CD4-positive, alpha-beta T cell treated with Interleukin-15 for 1 hour (primary cell): ENCODE data around the gene SLC35E3.
"Not testable (repeated sequence)": the region's sequence is repeated elsewhere in the genome, so short reads cannot be mapped to it uniquely, and the experiment has no call there.

Experiments
- DNase-seq: peaks from one replicate; pipeline ENCODE4 v3.0.0-alpha.2; 2020

SLC35E3 gene

DNA sequence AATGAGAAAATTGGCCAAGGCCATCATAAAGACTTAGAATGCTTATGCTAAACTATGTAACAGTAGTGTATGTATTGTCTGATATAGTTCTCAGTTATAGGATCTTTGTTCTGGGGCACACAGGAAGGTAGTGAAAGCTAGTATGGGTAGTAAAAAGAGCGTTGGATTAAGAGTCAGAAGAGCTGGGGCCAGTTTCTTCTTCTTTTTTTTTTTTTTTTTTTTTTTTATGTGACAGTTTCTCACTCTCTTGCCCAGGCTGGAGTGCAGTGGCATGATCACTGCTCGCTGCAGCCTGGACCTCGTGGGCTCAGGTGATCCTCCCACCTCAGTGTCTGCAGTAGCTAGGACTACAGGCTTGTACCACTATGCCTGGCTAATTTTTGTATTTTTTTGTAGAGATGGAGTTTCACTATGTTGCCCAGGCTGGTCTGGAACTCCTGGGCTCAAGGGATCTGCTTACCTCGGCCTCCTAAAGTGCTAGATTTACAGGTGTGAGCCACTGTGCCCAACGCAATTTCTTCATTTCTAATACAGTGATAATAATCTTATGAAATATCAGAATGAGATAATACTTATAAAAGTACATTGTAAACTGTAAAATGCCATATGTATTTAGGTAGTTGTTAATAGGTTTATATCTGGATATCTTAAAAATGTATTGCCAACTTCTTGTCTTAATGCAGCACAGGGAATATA, 69.4 kb downstream of the SLC35E3 start:
- DNase-seq = no peak

DNA sequence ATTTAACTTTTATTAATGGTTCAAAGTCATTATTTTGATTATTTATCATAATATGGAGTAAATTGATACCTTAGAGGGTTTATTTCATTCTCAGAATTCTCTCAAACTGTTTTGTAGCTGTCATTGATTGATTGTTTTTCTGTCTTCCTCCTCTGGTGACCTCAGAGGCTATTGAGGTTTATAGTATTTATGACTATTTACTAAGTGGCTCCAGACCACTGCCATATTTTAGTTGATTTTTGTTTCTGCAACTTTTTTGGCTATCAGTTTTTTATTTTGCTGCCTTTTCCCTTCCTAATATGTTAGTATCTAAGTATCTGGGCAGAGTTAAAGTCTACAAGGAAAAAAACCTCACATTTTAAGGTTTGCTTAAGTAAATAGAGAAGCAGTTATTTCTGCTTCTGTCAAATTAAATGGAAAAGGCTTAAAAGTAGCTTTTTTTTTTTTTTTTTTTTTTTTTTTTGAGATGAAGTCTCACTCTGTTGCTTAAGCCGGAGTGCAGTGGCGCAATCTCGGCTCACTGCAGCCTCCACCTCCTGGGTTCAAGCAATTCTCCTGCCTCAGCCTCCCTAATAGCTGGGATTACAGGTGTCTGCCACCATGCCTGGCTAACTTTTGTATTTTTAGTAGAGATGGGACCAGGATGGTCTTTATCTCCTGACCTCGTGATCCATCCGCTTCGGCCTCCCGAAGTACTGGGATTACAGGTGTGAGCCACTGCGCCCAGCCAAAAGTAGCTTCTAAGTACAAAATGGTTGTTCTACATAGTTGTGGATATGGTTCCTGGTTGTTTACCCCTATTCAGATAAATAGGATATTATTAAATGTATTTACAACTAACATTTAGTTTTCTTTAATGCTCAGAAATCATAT, 70.2 kb downstream of the SLC35E3 start:
- DNase-seq = no peak

DNA sequence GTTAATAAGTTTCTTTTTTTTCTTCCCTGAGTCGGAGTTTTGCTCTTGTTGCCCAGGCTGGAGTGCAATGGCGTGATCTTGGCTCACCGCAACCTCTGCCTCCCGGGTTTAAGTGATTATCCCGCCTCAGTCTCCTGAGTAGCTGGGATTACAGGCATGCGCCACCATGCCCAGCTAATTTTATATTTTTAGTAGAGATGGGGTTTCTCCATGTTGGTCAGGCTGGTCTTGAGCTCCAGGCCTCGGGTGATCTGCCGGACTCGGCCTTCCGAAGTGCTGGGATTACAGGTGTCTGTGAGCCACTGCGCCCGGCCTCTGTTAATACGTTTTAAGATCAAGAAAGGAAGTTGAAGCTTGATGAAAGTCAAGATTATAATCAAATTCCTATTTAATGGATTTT, 73.5 kb downstream of the SLC35E3 start:
- DNase-seq = not testable (repeated sequence)

DNA sequence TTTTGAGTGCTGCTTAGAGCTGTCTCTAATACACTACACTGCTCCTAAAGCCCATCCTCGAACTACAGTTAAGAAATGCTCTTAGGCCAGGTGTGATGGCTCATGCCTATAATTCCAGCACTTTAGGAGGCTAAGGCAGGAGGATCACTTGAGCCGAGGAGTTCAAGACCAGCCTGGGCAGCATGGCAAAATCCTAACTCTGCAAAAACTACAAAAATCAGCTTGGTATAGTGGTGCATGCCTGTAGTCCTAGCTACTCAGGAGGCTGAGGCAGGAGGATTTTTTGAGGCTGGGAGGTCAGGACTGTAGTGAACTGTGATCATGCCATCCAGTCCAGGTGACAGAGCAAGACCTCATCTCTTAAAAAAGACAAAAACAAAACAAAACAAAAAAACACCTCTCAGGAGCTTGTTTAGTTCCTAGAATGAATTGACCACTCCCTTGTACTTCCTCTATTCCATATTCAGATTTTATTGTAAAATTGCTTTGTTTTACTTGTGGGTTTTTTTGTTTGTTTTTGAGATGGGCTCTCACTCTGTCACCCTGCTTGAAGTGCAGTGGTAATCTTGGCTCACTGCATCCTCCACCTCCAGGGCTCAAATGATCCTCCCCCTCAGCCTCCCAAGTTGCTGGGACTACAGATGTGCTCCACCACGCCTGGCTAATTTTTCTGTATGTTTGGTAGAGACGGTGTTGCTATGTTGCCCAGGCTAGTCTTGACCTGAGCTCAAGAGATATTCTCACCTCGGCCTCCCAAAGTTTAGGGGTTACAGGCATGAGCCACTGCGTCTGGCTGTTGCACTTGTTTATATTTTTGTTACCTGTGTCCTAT, 75.6 kb downstream of the SLC35E3 start:
- no peak for DNase-seq

DNA sequence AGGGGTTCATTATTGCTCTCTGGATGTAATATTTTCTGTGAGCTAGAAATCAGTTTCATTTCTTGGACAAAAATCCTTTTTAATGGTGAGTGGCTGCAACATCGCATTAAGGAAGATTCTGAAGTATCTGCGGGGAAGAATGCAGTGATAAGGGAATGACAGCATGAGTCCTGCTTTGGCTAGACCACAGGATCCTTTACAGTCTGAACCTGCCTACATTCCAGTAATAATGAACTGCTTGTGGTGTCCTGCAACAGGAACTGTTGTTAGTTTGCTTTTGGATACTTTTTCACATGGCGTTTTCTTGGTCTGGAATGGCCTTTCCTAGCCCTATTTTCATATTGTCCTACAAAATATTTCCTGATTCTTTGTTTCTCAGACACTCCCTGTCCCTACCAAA, 77.7 kb downstream of the SLC35E3 start:
- no peak for DNase-seq

DNA sequence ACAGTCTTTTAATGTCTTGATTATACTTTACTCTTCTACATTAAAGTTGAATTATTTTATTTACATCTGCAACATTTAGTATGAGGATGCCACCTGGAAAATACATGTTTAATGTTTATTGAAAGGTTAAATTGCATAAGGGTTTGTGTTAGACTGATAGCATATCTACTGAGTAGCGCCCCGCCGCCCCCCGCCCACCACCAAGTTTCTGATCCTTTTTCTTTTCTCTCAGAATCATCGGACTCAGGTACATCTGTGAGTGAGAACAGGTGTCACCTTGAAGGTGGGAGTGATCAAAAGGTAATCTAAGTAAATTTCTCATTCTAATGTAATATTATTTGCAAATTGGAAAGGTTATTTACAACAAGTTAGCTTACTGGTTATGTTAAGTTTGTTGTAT, 78.2 kb downstream of the SLC35E3 start:
- no peak for DNase-seq

DNA sequence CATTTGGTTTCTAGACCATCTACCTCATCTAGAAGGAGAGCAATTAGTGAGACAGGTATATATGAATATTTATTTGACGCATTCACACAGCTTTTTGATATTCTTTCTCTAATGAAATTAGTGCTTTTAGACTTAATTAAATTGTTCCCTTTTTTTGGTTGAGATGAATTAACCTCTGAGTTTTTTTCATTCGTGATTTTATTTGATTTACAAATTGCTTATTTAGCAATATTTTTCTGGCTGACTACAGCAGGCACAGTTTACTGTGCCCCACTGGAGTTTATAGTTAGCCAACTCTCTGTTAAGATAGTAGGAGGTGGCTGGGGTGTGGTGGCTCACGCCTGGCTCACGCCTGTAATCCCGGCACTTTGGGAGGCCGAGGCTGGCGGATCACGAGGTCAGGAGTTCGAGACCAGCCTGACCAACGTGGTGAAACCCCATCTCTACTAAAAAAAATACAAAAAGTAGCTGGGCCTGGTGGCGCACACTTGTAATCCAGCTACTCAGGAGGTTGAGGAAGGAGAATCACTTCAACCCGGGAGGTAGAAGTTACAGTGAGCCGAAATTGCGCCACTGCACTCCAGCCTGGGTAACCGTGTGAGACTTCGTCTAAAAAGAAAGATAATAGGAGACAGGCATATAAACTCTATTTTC, 78.7 kb downstream of the SLC35E3 start:
- no peak for DNase-seq

DNA sequence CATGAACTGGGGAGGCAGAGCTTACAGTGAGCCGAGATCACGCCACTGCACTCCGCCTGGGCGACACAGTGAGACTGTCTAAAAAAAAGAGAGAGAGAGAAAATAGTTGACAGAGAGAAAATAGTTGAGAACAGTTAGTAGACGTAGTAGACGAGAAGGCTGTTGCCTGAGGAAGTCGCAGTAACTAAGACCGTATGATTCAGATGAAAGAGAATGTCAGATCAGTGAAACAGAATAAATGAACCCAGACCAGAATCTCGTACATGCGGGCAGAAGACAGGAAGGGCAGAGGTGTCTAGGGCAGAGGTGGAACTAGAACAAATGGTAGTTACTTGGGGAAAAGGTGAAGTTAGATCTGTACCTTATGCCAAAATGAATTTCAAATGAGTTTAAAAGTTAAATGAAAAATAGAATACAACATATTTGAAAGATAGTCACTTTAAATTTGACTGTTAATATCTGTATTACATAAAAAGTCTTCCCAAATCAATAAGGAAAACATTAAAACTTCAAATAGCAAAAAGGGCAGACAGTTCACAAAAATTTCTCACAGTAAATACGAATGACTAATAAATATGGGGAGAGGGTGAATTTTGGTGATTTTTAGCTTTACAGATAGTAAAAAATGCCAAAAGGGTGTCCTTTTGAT, 79.7 kb downstream of the SLC35E3 start:
- DNase-seq = no peak

DNA sequence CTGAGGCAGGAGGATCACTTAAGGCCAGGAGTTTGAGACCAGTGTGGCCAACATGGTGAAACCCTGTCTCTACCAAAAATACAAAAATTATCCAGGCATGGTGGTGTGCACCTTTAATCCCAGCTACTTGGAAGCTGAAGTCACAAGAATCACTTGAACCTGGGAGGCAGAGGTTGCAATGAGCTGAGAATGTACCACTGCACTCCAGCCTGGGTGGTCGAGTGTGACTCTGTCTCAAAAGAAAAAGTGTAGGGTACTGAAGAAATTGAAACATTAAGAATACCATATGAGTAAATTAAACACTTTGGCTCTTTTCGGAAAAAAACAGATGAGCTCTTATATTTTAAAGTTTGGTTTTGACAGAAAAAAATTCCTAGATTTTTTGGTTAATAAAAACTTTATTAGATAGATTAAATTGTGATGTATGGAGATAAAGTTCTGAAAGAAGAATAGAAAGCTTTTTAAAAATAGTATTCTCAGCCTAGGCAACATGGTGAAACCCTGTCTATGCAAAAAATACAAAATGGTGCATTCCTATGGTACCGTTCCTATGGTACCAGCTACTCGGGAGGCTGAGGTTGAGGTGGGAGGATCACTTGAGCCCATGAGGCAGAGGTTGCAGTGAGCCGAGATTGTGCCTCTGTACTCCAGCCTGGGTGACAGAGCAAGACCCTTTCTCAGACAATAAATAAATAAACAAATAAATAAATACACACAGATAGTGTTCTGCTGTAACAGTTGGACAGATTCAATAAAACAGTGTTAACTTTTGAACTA, 82.1 kb downstream of the SLC35E3 start:
- no peak for DNase-seq

DNA sequence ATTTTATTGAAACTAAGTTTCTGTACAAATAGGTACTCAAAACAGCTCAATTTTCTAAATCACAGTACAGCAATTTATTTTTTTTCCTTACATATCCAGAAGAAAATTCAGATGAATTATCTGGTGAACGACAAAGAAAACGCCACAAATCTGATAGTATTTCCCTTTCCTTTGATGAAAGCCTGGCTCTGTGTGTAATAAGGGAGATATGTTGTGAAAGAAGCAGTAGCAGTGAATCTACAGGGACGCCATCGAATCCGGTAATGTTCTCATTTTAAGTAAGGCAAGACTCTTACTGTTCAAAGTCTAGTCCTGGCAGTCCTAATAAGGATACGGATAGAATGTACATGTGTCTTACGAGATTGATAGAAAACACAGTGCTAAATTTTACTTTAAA, 82.7 kb downstream of the SLC35E3 start:
- DNase-seq = no peak
